Stimulated activated CD4-positive, alpha-beta T cell treated with anti-CD3 and anti-CD28 coated beads, Interleukin-1b, Interleukin-23, amount 100 ng/mL, for 4 hours (primary cell): ENCODE data around the gene DYNC2I2.

Experiments used
- DNase-seq, 2 donors: peaks; one replicate each; pipeline ENCODE4 v3.0.0-alpha.2; 2020; ENCODE audit warnings: low read depth in 2 of 2

Gene DYNC2I2

DNA sequence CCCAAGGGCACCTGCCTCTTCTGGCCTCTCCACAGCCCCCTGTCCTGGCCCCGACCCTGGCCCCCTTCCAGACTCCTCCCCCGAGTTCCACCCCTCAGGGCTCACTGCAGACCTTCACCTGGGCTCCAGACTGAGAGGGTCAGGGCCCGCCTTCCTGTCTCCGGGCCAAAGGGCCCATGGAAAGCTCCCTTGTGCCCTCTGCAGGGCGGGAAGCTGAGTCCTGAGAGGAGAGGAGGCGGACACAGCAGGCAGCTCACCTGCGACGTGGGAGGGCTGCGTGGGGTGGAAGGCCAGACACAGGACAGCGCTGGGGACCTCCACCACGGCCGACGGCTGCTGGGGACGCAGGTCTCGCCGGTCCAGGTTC, 20.6 kb downstream of the DYNC2I2 start:
- no peak for DNase-seq

DNA sequence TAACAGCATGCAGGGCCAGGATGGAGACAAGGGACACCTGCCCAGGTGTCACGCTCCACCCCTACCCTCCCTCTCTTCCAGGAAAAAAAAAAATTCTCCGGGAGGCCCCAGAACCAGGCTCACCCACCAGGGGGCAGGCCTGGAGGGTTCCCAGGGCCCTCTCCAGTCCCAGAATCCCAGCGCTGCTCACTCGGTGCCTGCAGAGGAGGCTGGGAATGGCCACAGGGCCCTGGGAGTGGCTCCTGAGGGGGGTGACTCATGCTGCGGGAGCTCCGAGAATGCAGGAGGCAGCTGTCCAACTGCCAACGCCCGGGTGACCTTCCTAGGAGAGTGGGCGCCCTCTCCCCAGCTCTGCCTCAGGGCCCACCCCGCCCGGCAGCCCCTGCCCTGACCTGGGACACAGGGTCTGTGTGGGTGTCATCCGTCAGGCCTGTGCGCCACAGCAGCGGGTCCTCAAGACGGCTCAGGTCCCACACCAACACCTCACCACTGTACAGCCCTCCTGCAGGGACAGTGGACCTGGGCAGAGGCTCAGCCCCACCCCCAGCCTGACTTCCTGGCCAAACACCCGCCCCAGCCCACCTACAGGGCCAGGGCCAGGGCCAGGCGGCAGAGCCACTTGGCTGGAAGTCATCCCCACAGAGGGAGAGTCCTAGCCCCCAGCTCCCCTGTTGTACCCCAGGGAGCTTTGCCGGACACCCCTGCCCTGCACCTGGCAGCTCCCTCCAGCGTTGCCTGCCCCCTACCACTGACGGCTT, 21.2 kb downstream of the DYNC2I2 start:
- DNase-seq: no peak

GRCh38 chr9:128634651-128635262, 21.9 kb downstream of the DYNC2I2 start:
- no peak for DNase-seq

GRCh38 chr9:128634111-128634510, 22.5 kb downstream of the DYNC2I2 start:
- DNase-seq: no peak

- DNase-seq: no peak
These were observed 23.0 kb downstream of the DYNC2I2 start for GRCh38 chr9:128633601-128634000.

- no peak for DNase-seq
These were observed 23.6 kb downstream of the DYNC2I2 start for GRCh38 chr9:128633057-128633456.

- no peak for DNase-seq
These were observed 24.2 kb downstream of the DYNC2I2 start for GRCh38 chr9:128632486-128632885.

- DNase-seq: no peak
These were observed 24.6 kb downstream of the DYNC2I2 start for GRCh38 chr9:128632066-128632465.

GRCh38 chr9:128631636-128632035, 25.0 kb downstream of the DYNC2I2 start:
- no peak for DNase-seq

GRCh38 chr9:128629852-128630545, 26.6 kb downstream of the DYNC2I2 start:
- no peak for DNase-seq

- no peak for DNase-seq
These were observed 27.5 kb downstream of the DYNC2I2 start for GRCh38 chr9:128629136-128629535.

DNA sequence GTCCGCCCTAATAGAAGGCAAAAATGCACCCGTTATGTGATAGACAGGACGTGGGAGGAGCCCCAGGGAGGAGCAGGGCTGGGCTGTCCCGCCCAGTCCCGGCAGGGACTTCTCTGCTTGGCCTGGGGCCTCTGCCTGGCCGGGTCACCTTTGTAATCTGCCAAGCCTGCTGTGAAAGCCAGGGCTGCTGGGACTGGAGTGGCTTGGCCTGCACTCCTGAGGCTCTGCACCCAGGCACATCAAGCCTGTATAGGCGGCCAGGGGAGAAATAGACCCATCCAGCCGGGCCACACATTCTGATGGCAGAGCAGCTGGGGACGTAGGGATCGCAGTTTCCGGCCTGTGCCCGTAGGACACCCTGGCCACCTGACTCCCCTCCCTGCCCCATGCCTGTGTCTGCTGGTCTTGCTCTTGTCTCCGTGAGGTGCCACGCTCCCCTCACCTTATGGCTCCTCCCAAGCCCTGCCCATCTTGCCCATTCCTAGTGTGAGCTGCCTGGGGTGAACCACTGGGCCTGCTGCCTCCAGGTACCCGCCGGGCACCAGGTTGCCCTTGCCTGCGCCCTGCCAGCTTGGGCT, 28.1 kb downstream of the DYNC2I2 start:
- DNase-seq: no peak

GRCh38 chr9:128627906-128628305, 28.7 kb downstream of the DYNC2I2 start:
- no peak for DNase-seq

DNA sequence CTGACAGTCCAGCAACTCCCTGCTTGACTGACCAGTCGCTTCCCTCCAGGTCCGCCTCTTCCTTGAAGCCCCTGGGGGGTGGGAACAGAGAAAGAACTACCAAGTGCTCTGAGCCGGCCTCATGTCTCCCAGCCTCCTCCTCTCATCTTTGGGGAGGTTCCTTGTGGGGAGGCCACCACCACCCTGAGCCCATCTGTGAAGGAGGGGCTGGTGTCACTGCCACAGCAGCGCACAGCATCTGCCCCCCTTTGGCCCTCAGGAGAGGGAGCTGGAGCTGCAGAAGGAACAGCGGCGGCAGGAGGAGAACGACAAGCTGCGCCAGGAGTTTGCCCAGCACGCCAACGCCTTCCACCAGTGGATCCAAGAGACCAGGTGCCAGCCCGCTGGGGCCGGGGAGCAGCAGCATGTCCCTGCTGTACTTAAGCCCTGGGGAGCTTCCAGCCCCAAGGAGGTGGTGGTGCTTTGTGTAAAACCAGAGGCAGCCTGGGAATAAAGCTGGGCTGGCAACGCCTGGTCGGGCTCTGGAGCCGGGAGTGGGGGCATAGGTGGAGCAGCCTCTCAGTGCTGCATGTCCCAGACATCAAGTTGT, 29.4 kb downstream of the DYNC2I2 start:
- no peak for DNase-seq

GRCh38 chr9:128626181-128626580, 30.5 kb downstream of the DYNC2I2 start:
- no peak for DNase-seq

GRCh38 chr9:128625391-128626146, 31.1 kb downstream of the DYNC2I2 start:
- DNase-seq: no peak

- no peak for DNase-seq
These were observed 32.1 kb downstream of the DYNC2I2 start for GRCh38 chr9:128624566-128624965.

- no peak for DNase-seq
These were observed 34.8 kb downstream of the DYNC2I2 start for GRCh38 chr9:128621730-128622455.

- no peak for DNase-seq
These were observed 36.9 kb downstream of the DYNC2I2 start for GRCh38 chr9:128619779-128620178.

DNA sequence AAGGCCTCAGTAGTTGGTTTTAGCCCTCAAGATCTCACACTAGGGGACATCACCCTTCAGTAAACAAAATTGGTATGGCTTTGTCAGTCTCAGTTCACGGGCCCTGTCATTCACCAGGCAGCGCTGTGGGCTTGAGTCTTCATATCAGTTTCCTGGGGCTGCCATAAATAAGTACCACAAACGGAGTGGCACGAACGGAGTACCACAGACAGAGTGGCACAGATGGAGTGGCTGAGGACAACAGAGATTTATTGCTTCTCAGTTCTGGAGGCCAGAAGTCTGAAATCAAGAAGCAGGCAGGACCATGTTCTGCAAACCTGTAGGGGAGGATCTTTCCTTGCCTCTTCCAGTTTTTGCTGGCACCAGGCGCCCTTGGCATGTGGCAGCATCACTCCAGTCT, 37.5 kb downstream of the DYNC2I2 start:
- DNase-seq: no peak

GRCh38 chr9:128617943-128618342, 38.7 kb downstream of the DYNC2I2 start:
- no peak for DNase-seq
